Sciatic nerve (tissue), 2 donors: ENCODE measurements around the gene SYT17. TPM values are rescaled to one million over a fixed set of nuclear protein-coding genes. Genes with fewer than 3 reads are reported as not detected.

Experiments
- ATAC-seq: fragments of 200-7000 bp; cut with Tn5 transposase; one replicate; pipeline ENCODE4 v1.9.1; 2020; ENCODE audit warnings: mild to moderate bottlenecking, moderate library complexity
- DNase-seq: peaks from one replicate; pipeline ENCODE4 v3.0.0-alpha.2; 2020; ENCODE audit warnings: low spot score
- intact Hi-C: fragments of 100-400 bp; cut with DNase I; formaldehyde crosslinking; loops from one replicate; pipeline ENCODE4 v1.14.2; 2022
- total RNA-seq: library from RNA; stranded (reverse); fragmentation: NEBNext Ultra II Directional; extraction: Animal tissue kit (Norgen Biotek cat#: 25700); gene quantifications from one replicate; pipeline ENCODE4 v1.2.1, GENCODE V29; 2021
- donor health status: DM: no; HTN: no; CAD: no.
- donor health status: DM: no; HTN: no; CAD: no.

SYT17 gene
- total RNA-seq, result 8.2 TPM

- ATAC-seq, result peak; percentile 92
- DNase-seq, result peak; percentile 84
- intact Hi-C loops, result loop anchor here (10.0 kb wide), 1 partner anchor 207 kb away; no protein-coding TSS in a partner anchor
Measured at GRCh38 chr16:19167710-19168370, at the start of gene SYT17. SYT17 (plus strand) TSS chr16:19168240; CDS start chr16:19168647, 407 bp downstream.

GRCh38 chr16:19118938-19119431 lies 49.1 kb upstream of the SYT17 start:
- intact Hi-C loops, result no loop called here
- DNase-seq, result peak; percentile 72
- peak; percentile 79 for ATAC-seq

- DNase-seq (no peak), ATAC-seq (peak; percentile 35)
- intact Hi-C loops, result no loop called here
Measured at GRCh38 chr16:19119564-19119963, 48.5 kb upstream of the SYT17 start.

GRCh38 chr16:19123535-19124178 lies 44.4 kb upstream of the SYT17 start:
- intact Hi-C loops, result no loop called here
- no peak for ATAC-seq

GRCh38 chr16:19126300-19126699 lies 41.7 kb upstream of the SYT17 start:
- ATAC-seq, result no peak
- DNase-seq, result no peak
- intact Hi-C loops, result no loop called here

More at GRCh38 chr16:19123535-19124178, 44.4 kb upstream of the SYT17 start:
- DNase-seq, result no peak

GRCh38 chr16:19127205-19127604 lies 40.8 kb upstream of the SYT17 start:
- ATAC-seq (no peak), DNase-seq (no peak)
- intact Hi-C loops, result no loop called here

- ATAC-seq, result no peak
- intact Hi-C loops, result no loop called here
- DNase-seq, result no peak
Measured at GRCh38 chr16:19127674-19128131, 40.3 kb upstream of the SYT17 start.

- intact Hi-C loops, result no loop called here
- ATAC-seq (no peak), DNase-seq (no peak)
Measured at GRCh38 chr16:19128454-19129200, 39.4 kb upstream of the SYT17 start.

GRCh38 chr16:19130385-19130784 lies 37.7 kb upstream of the SYT17 start:
- DNase-seq (no peak), ATAC-seq (no peak)
- intact Hi-C loops, result no loop called here

- ATAC-seq (peak; percentile 82), DNase-seq (no peak)
- intact Hi-C loops, result no loop called here
Measured at GRCh38 chr16:19130852-19131824, 36.9 kb upstream of the SYT17 start.

- DNase-seq (no peak), ATAC-seq (peak; percentile 40)
- intact Hi-C loops, result no loop called here
Measured at GRCh38 chr16:19131825-19132218, 36.2 kb upstream of the SYT17 start.

- ATAC-seq (no peak), DNase-seq (no peak)
- intact Hi-C loops, result no loop called here
Measured at GRCh38 chr16:19132255-19132654, 35.8 kb upstream of the SYT17 start.

GRCh38 chr16:19132898-19133297 lies 35.1 kb upstream of the SYT17 start:
- ATAC-seq, result no peak
- intact Hi-C loops, result no loop called here
- no peak for DNase-seq

GRCh38 chr16:19133600-19133999 lies 34.4 kb upstream of the SYT17 start:
- DNase-seq (no peak), ATAC-seq (no peak)
- intact Hi-C loops, result no loop called here

GRCh38 chr16:19135201-19135842 lies 32.7 kb upstream of the SYT17 start:
- intact Hi-C loops, result no loop called here
- no peak for ATAC-seq
- DNase-seq, result no peak

GRCh38 chr16:19135896-19136438 lies 32.1 kb upstream of the SYT17 start:
- no peak for ATAC-seq
- intact Hi-C loops, result no loop called here
- DNase-seq, result no peak

- no peak for DNase-seq
- ATAC-seq, result peak; percentile 54
- intact Hi-C loops, result no loop called here
Measured at GRCh38 chr16:19136549-19137196, 31.4 kb upstream of the SYT17 start.
